DND-41 (cell line): ENCODE data around the gene EIF5A.
A peak's percentile ranks its signal among the peaks of the same experiment; 100 is the strongest.

Experiments
- ATAC-seq: fragments of 200-7000 bp; cut with Tn5 transposase; 3 replicates; pipeline ENCODE4 v1.9.1; 2021; ENCODE audit warnings: low read depth; ENCODE audit not compliant: insufficient read depth
- DNase-seq: peaks from one replicate; pipeline ENCODE4 v3.0.0-alpha.2; 2020
- H2AFZ ChIP-seq: 2 replicates; pipeline ENCODE4 v1.6.0; 2012; ENCODE audit warnings: low read depth, low read length
- H3K27ac ChIP-seq: 2 replicates; pipeline ENCODE4 v1.5.1; 2012; ENCODE audit warnings: low read length, inconsistent platforms
- H3K27me3 ChIP-seq: fragments of 200-600 bp; sonication (generic); 2 replicates; pipeline ENCODE4 v1.6.0; 2012; ENCODE audit warnings: low read length, mild to moderate bottlenecking, inconsistent platforms; ENCODE audit not compliant: insufficient read depth, poor library complexity
- H3K36me3 ChIP-seq: 2 replicates; pipeline ENCODE4 v1.5.1; 2012; ENCODE audit warnings: low read length, inconsistent platforms; ENCODE audit not compliant: insufficient read depth
- H3K4me1 ChIP-seq: 2 replicates; pipeline ENCODE4 v1.5.1; 2012; ENCODE audit warnings: mild to moderate bottlenecking, low read length; ENCODE audit not compliant: insufficient read depth
- H3K4me2 ChIP-seq: 2 replicates; pipeline ENCODE4 v1.6.0; 2012; ENCODE audit warnings: mild to moderate bottlenecking, moderate library complexity, low read length, inconsistent platforms; ENCODE audit not compliant: insufficient read depth
- H3K4me3 ChIP-seq, 2 experiments: fragments of 200-600 bp in 1 of 2; shearing (Covaris generic) in 1 of 2; 2 replicates each; pipeline ENCODE4 v1.5.1; 2012 to 2016; ENCODE audit warnings: inconsistent platforms in 2 of 2, low read length in 2 of 2, mild to moderate bottlenecking in 2 of 2, low read depth in 1 of 2, moderate library complexity in 1 of 2
- H3K79me2 ChIP-seq: 2 replicates; pipeline ENCODE4 v1.6.0; 2012; ENCODE audit warnings: low read length, inconsistent platforms; ENCODE audit not compliant: insufficient read depth
- H3K9ac ChIP-seq: 2 replicates; pipeline ENCODE4 v1.6.0; 2012; ENCODE audit warnings: low read depth, mild to moderate bottlenecking, inconsistent platforms, low read length, moderate library complexity
- H3K9me3 ChIP-seq: 2 replicates; pipeline ENCODE4 v1.5.1; 2012; ENCODE audit warnings: low read length, moderate library complexity, mild to moderate bottlenecking, inconsistent platforms; ENCODE audit not compliant: insufficient read depth, severe bottlenecking
- H4K20me1 ChIP-seq: 2 replicates; pipeline ENCODE4 v1.6.0; 2012; ENCODE audit warnings: low read length; ENCODE audit not compliant: insufficient read depth
- CTCF ChIP-seq: IDR thresholded peaks from 2 replicates; pipeline ENCODE4 v1.5.1; 2012; ENCODE audit warnings: borderline replicate concordance, low read length, moderate library complexity, mild to moderate bottlenecking; ENCODE audit not compliant: poor library complexity, severe bottlenecking; ENCODE audit errors: extremely low read depth
- EZH2 ChIP-seq: IDR thresholded peaks from 3 replicates; pipeline ENCODE4 v1.6.1; 2012; ENCODE audit warnings: borderline replicate concordance, low read depth, mild to moderate bottlenecking, moderate library complexity, low read length, inconsistent platforms; ENCODE audit not compliant: severe bottlenecking

Gene EIF5A

GRCh38 chr17:7327056-7327455 lies 19.6 kb downstream of the EIF5A start:
- Histone ChIP-seq H3K9me3 (no peaks in the 10 kb centered on the region), H3K36me3 (peaks cover 55% of the 10 kb centered on the region), H4K20me1 (no peaks in the 10 kb centered on the region; the same call in 1 of the 2 replicates), H3K27me3 (no peaks in the 10 kb centered on the region), H2AFZ (no peak overlapping the region), H3K27ac (no peak overlapping the region), H3K79me2 (peaks cover 35% of the 10 kb centered on the region), H3K9ac (0 out of 2 replicates have a peak overlapping the region, but pooled peaks have one; percentile 68), H3K4me3 (0 out of 4 replicates have a peak overlapping the region, but pooled peaks of 1 of the 2 experiments have one; percentile 9), H3K4me1 (peaks cover 35% of the 10 kb centered on the region), H3K4me2 (peak overlapping the region; percentile 80; the same call in 1 of the 2 replicates)
- no peak for TF ChIP-seq CTCF
- TF ChIP-seq EZH2, result no peak
- no peak for DNase-seq
- ATAC-seq, result no peak

GRCh38 chr17:7327501-7327900 lies 20.1 kb downstream of the EIF5A start:
- Histone ChIP-seq H3K27ac (no peak overlapping the region; the same call in 1 of the 2 replicates), H3K9me3 (no peaks in the 10 kb centered on the region), H3K4me1 (peaks cover 35% of the 10 kb centered on the region), H3K4me3 (peak overlapping the region in 1 of 2 experiments; percentile 73; a peak in 1 of 4 replicates), H4K20me1 (no peaks in the 10 kb centered on the region; the same call in 1 of the 2 replicates), H3K27me3 (no peaks in the 10 kb centered on the region), H3K9ac (peak overlapping the region; percentile 68; the same call in 1 of the 2 replicates), H3K36me3 (peaks cover 51% of the 10 kb centered on the region), H3K4me2 (peak overlapping the region; percentile 80), H2AFZ (no peak overlapping the region), H3K79me2 (peaks cover 35% of the 10 kb centered on the region)
- no peak for ATAC-seq
- DNase-seq, result no peak
- TF ChIP-seq EZH2, result no peak
- TF ChIP-seq CTCF, result no peak

GRCh38 chr17:7328009-7328408 lies 20.6 kb downstream of the EIF5A start:
- no peak overlapping the region for H2AFZ ChIP-seq
- H3K27ac ChIP-seq, result peak overlapping the region; percentile 96; the same call in 1 of the 2 replicates
- no peaks in the 10 kb centered on the region for H3K27me3 ChIP-seq
- TF ChIP-seq CTCF (no peak), EZH2 (no peak)
- H3K4me3 ChIP-seq, result peak overlapping the region in 1 of 2 experiments; percentile 73; a peak in 3 of 4 replicates
- ATAC-seq (no peak), DNase-seq (no peak)
- H3K9ac ChIP-seq, result peak overlapping the region; percentile 68
- no peaks in the 10 kb centered on the region for H4K20me1 ChIP-seq
- H3K4me2 ChIP-seq, result peak overlapping the region; percentile 80
- H3K9me3 ChIP-seq, result no peaks in the 10 kb centered on the region
- H3K79me2 ChIP-seq, result peaks cover 35% of the 10 kb centered on the region
- H3K36me3 ChIP-seq, result peaks cover 46% of the 10 kb centered on the region
- H3K4me1 ChIP-seq, result peaks cover 35% of the 10 kb centered on the region
